CD4-positive, alpha-beta T cell treated with Interleukin-17A for 4 hours (primary cell): Measurements from ENCODE around the gene TMEM33.
A peak's percentile ranks its signal among the peaks of the same experiment; 100 is the strongest.

Source experiments
- DNase-seq: peaks from one replicate; pipeline ENCODE4 v3.0.0-alpha.2; 2020; ENCODE audit warnings: mixed read lengths

TMEM33 gene

DNA sequence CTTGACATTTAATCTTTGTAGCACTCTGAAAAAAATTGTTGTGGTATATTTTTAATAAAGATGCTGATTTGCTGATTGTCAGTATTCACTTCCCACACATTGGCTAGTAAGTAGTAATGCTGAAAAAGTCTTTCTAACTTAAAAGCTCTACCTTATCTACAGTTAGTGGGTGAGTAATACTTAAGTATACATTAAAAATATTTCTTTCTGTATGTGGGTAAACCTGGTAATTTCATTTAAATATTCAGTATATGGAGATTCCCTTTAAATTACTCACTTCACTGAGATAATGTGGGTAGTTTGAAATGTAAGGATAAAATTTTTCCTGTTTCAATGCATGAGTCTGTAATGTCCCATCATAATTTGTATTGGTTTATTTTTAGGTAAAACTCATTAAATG lies 5.6 kb downstream of the TMEM33 start:
- DNase-seq, result no peak

DNA sequence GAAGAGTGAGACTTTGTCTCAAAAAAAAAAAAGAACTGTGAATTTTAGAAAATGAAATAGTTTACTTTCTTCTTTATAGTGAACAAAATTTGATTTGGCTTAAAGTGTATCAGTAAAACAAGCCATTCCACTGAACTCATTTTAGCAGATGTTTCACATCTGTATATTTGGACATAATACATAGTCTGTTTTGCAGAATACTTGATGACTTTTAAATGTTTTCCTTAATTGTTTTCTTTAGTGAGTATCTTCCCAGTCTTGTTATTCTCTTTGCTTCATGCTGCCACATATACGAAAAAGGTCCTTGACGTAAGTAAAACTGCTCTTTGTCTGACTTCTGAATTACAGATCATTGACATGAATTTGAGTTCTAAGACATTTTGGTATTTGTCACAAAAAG lies 8.3 kb downstream of the TMEM33 start:
- no peak for DNase-seq

DNA sequence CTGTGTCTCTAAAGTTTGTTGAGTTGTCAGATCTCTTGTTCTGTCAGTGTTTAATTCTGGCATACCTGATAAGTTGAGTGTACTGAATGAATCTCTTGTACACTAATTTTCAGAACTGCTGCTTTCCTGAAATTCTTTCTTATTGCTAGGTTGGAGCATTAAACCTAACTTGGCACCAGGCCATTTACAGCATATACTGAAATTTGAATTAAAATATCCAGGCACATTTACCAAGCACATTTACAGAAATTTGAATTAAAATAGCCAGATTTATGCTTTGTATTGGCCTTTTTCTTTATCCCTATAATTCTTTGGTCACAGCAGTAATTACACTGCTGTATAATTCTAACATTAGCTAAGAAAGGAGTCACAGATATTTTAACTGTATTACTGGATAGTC lies 8.9 kb downstream of the TMEM33 start:
- DNase-seq, result no peak

DNA sequence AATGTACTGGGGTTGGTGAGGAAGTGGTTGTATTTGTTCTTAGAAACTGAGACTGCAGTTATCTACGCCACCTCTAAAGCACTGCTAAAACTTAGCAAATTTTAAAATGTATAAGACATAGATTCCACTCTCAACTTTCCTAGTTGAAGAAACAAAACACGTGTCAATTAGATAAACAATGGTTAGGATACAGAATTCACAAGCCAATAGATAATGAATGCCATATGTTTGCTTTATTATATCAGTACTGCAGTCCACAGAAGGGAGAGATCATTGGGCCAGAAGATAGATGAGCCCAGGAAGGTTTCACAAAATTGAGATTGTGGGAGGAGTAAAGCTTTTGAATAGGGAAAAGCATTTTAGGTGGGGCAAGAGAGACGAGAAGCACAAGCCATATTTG lies 14.3 kb downstream of the TMEM33 start:
- DNase-seq, result no peak

DNA sequence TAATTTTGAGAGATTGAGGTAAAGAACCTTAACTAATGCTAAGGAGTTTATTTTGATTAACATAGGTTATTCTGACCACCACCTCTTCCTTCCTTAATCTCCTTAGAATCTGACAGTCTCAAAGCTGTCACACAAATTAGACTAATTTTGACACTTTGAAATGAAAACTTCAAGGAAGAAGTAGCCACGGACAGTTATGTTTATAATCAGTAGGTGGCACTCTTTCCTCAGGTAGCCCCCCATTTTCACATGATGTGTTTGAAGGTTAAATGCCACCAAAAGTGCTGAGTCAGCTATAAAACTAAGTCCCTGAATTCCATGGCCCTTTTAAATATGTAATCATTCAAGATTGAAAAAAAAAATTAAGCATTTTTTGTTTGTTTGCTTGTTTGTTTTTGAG lies 22.4 kb downstream of the TMEM33 start:
- no peak for DNase-seq

DNA sequence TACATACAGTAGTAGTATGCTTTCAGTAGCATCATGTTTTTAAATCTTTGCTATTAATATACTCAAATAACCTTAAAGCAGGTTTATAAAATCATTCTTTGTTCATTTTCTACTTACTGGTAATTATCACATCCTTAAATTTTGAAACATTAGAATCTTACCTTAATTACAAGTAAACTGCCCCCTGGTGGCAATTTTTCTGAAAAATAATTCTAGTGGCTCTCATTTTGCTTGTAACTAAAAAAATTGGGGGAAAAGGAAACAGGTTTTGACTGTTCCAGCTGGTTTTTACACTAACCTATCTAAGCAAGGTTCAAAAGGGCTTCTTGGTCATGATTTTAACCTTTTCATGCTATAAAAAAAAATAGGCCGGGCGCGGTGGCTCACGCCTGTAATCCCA lies 27.9 kb downstream of the TMEM33 start:
- DNase-seq, result no peak

DNA sequence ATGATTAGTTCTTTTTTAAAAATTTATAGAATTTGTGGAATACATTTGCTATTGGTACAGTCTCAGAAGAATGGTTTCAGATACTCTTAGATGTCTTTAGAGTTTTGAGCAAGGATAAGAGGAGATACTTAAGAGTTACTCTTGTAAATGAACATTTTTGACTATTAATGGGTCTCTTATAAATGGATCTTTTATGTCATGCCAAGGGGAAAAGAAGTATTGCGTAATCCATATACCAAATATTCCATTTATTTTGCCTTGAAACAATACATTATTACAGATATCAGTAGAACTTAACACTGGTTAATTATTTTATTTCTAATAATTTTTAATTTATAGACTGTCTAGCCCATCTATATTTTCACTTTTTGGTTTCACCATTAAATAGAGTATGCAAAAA lies 29.2 kb downstream of the TMEM33 start:
- no peak for DNase-seq

DNA sequence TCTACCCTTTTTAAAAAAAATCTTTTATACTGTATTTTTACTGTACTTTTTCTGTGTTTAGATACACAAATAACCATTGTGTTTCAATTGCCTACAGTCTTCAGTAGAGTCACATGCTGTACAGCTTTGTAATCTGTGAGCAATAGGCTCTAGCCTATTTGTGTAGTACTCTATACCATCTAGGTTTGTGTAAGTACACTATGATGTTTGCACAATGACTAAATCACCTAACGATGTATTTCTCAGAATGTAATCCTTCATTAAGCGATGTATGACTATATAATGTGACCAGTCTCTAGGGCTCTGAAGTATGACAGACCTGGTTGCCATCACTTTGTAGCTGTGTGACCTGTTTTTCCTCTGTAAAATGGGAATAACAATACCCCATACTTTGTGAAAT lies 32.2 kb downstream of the TMEM33 start:
- DNase-seq, result no peak

DNA sequence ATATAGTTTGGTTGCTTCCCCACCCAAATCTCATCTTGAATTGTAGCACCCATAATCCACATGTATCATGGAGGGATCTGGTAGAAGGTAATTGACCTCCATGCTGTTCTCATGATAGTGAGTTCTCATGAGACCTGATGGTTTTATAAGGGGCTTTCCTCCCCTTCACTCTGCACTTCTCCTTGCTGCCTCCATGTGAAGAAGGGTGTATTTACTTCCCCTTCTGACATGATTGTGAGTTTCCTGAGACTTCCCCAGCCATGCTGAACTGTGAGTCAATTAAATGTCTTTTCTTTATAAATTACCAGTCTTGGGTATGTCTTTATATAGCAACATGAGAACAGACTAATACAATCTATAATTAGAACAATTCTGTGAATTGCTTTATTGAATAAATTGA lies 34.4 kb downstream of the TMEM33 start:
- no peak for DNase-seq

DNA sequence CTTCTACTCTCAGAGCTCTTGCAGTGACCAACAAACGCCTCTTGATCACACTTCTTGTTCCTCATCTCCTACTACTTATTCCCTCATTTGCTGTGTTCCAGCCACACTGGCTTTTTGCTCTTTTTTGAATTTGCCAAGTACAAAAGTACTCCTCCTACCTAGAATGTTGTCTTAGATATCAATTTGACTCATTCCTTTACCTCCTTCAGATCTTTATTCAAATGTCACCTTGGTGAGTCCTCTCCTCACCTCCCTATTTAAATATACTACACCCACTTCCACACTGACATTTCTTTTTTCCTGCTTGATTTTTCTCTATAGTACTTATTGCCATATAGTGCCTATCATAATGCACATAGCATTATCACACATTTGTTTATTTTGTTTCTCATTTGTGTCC lies 40.1 kb downstream of the TMEM33 start:
- no peak for DNase-seq

DNA sequence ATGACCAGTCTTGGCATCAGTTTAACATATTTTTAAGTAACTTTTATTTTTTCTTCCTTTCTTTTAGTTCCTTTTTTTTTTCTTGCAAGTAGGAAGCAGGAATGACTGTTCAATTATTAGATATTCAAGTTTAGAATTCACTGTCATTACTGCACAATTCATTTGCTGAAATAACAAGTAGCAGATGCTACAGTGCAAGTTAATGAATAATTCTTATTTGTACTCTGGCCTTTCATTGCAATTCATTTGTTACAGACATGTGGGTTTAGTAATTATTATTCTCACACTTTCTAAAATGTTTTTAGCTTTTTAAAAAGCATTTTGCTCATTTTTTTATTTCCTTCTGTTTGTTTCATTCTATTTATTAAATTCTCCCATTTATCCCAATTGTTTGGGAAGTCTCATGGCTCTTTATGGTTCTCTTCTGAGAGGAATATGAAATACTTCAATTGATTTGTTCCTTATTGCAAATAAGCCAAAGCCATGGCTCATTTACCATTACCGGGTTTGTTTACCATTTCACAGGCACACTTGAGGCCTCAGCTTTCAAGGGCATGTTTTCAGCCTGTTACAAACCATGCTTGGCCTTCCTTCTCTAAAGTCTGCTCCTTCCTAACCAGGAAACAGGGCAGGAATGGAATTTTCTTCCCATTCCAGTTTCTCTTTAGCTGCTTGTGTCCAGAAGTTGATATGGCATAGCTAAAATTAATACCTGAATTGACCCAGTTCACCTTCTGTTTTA lies 41.7 kb downstream of the TMEM33 start:
- no peak for DNase-seq

DNA sequence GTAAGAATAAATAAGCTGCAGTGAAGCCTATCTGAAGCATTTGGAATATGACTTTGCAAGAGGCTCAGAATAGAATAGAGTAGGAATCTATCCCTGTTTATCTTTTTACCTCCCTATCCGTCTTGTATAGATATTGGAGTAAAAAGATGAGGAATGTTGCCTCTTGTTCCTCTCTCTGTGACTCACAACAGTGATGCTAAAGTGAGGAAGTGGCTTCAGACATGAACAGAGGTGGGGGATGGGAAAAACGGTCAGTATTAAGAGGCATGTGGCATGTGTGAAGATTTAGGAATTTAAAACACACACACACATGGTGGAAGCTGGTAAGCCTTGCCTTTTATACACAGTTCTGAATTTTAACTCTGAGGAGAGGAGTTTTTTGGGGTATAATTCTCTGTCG lies 42.5 kb downstream of the TMEM33 start:
- no peak for DNase-seq

DNA sequence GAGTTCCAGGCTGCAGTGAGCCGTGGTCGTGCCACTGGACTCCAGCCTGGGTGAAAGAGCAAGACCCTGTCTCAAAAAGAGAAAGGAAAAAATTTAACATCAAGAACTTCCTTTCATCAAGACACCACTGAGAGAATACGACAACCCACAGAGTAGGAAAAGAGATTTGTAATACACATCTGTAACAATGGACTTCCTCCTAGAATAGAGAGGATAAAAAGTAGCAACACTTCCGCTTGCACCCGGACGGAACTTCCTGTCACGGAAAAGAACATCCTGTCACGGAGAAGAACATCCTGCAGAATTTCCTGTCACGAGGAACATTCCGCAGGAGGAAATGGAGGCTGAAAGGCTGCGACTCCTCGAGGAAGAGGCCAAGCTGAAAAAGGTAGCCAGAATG lies 46.2 kb downstream of the TMEM33 start, which contains the start of gene DCAF4L1:
TSS of gene DCAF4L1 (plus strand) at position 301 of the 400 bp plus-strand sequence. CDS start at position 338, 37 bp downstream.
- no peak for DNase-seq

DNA sequence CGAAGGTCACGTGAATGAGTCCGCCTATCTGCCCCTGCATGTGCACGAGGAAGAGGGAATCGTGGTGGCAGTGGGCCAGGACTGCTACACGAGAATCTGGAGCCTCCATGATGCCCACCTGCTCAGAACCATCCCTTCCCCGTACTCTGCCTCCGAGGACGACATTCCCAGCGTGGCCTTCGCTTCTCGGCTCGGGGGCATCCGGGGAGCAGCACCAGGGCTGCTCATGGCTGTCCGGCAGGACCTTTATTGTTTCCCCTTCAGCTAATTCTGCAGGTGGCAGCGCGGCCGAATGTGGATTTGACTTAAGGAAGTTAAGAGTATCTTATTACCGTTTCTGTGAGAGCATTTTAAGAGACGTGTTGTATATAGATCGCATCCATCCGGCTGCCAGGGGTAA lies 47.5 kb downstream of the TMEM33 start:
- DNase-seq, result no peak

DNA sequence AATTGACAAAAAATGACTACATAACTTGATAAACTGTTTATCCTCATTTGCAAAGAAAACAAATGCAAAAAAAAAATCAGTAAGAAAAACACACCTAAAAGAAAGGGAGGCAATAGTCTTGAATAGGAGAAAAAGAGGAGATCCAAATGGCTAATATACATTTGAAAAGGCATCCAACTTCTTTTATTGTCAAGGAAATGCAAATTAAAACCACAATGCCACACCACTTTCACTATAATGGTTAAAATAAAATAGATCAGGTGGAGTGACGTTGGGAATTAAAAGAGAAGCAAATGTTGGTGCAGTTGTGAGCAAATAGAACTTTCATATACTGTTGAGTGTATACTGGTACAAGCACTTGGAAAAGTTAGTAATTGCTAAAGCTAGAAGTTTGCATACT lies 49.9 kb downstream of the TMEM33 start:
- no peak for DNase-seq

DNA sequence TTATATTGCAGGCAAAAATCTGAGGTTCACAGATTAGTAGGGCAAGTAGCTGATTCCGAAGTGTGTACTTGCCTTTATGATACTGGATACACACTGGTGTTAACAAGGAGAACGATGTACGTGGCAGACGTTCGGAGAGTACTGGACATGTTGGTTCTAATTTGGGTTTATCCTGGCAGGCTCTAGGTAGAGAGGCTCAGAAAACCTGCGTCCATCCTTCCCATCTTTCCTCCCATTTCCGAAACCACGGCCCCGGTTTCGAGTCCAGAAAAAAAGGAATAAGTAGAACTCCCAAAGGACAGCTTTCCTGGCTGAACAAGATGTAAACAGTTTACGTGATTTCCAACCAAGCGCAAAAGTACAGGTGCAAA lies 54.8 kb downstream of the TMEM33 start:
- no peak for DNase-seq

DNA sequence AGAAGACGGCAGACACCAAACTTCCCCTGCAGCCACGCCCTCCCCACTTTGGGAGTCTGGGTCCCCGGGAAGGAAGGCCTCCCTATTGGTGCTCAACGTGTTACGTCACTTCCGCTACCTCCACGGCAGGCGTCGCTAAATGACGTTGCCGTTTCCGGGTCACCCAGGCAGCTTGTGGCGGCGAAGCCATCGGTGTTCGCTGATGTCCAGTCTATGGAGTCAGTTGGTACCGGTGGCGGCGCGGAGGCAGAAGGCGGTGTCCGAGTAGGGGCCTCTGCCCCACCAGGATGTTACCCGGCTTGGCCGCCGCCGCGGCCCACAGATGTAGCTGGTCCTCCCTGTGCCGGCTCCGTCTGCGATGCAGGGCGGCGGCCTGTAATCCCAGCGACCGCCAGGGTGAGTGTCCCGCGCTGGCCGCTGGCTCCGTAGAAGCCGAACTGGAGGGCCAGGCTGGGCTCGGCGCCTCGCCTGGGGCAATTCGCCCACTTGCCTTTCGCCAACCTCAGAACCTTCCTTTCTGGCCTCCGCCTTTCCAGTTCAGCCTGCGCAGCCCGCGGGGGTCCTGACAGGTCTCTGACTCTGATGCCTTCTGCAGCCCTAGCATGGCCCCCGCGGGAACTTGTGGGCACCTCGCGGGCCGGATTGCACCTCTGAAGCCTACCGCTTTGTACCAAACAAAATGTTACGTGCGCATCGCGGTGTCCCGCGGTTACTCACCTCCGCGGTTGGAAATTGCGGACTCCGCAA lies 55.3 kb downstream of the TMEM33 start, which contains the start of gene SLC30A9:
TSS of gene SLC30A9 (plus strand) at position 166 of the 747 bp plus-strand sequence. CDS start at position 288, 122 bp downstream.
- DNase-seq, result peak; percentile 93

DNA sequence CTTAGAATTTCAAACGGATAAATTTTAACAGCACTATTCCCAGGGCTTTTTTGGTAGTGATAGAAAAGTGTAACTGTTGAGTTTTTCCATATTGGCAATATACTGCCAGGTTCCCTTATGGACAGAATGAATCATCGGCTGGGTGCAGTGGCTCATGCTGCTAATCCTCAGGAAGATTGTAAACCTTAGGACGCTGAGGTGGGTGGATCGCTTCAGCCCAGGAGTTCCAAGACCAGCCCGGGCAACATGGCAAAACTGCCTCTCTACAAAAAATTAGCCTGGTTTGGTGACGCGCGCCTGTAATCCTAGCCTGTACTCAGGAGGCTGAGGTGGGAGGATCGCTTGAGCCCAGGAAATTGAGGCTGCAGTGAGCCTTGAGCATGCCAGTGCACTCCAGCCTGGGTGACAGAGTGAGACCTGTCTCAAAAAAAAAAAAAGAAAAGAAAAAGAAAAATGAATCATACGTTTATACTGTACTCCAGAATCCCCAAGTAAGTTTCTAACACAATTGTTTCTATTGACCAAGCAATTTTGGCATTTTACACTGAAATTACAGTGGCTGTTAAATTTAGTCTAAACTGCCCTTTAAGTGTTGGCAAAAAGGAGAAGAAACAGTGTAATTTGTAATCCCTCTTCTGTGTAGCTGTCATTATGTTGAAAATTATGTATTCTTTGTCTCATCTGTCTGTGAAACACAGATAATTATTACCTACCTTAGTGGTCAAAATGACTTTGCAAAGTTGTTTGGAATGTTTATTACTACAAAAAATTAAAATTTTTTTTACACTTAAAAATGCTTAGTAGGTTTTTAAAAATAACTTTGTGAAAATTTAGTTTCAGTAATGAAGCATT lies 56.9 kb downstream of the TMEM33 start:
- no peak for DNase-seq

DNA sequence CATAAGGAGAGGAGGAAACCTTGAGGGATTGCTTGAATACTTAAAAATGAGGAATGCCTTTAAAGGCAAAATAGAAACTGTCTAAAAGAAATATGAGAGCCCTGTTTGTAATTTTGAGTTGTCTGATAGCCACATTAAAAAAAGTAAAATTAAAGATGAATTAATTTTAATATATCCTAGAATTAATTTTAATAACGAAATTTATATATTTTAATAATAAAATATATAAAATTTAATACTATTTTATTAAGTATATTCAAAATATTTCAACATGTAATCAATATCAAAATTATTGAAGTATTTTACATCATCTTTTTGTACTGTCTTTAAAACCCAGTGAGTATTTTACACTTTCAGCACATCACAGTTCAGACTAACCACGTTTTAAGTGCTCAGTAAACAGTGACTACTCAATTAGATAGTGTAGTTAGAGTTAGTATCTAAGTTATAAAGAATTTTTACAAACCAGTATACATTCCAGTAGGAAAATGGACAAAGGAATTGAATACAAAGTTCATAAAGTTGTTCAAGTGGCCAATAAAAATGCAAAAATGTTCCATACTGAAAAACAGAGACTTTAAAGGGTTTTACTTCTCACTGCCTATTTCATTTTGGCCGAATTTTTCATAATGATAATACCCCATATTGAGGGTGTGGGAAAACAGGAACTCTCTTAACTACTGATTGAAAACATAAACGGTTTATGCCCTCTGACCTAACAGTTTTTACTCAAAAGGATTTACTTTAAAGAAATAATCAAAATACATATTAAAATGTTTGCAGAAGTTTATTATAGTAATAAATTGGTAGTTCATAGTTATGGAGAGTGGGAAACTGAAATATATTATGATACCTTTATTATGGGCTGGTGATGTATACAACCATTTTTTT lies 58.0 kb downstream of the TMEM33 start:
- no peak for DNase-seq

DNA sequence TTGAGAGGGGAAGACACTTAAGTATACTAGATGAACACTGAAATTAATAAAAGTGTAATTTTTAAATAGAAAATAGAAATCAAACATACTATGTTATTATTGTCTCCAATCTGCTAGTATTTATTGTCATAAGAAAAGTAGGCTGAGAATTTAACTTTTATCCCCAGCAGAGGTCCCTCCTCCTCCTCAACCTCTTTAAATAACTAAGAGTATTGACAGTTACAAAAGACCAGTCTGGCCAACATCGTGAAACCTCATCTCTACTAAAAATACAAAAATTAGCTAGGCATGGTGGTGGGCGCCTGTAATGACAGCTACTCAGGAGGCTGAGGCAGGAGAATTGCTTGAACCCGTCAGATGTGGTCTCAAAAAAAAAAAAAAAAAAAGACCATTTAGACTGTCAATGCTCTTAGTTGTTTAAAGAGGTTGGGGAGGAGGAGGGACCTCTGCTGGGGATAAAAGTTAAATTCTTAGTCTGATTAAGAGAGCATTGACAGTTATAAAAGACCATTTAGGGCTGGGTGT lies 59.3 kb downstream of the TMEM33 start:
- no peak for DNase-seq

DNA sequence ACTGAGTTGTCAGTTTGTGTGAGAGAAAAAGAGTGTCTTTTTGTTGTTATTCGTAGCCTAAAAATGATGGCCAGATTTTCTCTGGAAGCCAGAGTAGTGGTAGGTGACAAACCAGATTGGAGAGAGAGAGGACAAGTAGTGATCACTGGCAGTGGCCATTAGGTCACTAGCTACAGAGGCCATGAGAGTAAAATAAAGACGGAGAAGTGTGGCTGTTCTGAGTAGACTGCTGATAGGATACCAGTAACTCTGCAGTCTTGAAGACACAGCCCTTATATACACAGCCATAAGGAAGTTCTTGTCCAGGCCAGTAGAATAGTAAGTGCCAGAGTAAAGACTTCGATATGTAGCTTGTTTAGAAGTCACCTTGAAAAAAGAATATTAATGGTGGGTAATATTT lies 62.8 kb downstream of the TMEM33 start:
- no peak for DNase-seq

DNA sequence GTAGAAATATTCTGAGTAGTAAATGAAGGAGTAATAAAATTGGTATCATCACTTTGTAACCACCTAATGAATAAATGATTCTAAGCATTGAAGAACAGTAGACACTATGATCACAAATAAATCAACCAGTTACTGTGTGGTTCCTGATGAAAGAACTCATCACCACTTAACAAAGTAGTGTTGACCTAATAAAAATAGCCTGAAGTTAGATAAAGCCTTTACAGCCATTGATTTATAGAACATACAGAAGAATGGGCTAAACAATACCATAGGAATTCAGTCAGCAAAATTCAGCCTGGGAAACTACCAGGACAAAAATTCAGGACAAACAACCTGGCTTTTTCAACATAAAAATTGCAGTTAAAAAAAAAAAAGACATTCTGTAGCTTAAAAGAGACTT lies 64.1 kb downstream of the TMEM33 start:
- DNase-seq, result no peak
